Measurements from ENCODE around the gene PANX3. TPM values are rescaled to one million over a fixed set of nuclear protein-coding genes. Genes with fewer than 3 reads are reported as not detected.

PANX3 gene
- total and polyA plus RNA-seq, 9 of the 15 experiments (the other 6 are each of a cell fraction or from before 2014, with no cell fraction given) = 0.09 to 0.69 (median 0.39) TPM

DNA sequence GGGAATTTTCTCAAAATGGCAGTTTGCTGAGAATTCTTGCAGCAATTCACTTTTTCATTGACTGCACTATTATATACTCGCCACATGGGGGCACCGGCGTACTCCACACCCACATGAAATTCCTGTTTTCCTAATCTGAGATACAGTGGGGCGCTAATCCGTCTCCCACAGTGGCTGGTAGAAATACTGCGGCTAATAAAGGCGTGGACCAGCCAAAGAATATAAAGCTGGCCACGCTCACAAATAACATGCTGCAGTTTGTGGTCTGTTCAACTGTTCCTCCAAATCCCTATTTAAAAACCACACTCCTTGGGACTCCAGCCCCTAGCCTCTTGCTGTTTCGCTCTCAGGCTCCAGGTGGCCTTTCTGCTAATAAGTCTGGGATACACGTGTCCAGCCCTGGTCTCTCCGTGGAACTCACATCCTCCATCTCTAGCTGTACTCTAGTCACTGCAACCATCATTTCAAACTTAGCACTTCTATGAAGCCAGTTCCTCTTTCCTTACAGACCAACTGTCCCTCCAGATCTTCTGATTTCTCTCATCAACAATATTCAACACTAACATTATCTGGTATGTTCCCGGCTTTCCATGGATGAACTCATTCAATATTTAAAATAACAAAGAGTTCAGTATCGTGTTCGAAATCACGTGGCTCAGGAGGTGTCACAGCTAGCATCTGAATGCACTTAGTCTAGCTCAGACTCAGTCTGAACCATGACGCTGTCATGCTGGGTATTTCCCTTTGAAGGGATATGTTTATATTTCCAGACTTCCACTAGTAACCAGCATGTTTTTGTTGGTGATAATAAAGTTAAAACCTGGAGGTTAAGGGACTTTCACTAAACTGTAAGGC, 33.4 kb downstream of the PANX3 start (continued):
- TF ChIP-seq, protein P1, sequence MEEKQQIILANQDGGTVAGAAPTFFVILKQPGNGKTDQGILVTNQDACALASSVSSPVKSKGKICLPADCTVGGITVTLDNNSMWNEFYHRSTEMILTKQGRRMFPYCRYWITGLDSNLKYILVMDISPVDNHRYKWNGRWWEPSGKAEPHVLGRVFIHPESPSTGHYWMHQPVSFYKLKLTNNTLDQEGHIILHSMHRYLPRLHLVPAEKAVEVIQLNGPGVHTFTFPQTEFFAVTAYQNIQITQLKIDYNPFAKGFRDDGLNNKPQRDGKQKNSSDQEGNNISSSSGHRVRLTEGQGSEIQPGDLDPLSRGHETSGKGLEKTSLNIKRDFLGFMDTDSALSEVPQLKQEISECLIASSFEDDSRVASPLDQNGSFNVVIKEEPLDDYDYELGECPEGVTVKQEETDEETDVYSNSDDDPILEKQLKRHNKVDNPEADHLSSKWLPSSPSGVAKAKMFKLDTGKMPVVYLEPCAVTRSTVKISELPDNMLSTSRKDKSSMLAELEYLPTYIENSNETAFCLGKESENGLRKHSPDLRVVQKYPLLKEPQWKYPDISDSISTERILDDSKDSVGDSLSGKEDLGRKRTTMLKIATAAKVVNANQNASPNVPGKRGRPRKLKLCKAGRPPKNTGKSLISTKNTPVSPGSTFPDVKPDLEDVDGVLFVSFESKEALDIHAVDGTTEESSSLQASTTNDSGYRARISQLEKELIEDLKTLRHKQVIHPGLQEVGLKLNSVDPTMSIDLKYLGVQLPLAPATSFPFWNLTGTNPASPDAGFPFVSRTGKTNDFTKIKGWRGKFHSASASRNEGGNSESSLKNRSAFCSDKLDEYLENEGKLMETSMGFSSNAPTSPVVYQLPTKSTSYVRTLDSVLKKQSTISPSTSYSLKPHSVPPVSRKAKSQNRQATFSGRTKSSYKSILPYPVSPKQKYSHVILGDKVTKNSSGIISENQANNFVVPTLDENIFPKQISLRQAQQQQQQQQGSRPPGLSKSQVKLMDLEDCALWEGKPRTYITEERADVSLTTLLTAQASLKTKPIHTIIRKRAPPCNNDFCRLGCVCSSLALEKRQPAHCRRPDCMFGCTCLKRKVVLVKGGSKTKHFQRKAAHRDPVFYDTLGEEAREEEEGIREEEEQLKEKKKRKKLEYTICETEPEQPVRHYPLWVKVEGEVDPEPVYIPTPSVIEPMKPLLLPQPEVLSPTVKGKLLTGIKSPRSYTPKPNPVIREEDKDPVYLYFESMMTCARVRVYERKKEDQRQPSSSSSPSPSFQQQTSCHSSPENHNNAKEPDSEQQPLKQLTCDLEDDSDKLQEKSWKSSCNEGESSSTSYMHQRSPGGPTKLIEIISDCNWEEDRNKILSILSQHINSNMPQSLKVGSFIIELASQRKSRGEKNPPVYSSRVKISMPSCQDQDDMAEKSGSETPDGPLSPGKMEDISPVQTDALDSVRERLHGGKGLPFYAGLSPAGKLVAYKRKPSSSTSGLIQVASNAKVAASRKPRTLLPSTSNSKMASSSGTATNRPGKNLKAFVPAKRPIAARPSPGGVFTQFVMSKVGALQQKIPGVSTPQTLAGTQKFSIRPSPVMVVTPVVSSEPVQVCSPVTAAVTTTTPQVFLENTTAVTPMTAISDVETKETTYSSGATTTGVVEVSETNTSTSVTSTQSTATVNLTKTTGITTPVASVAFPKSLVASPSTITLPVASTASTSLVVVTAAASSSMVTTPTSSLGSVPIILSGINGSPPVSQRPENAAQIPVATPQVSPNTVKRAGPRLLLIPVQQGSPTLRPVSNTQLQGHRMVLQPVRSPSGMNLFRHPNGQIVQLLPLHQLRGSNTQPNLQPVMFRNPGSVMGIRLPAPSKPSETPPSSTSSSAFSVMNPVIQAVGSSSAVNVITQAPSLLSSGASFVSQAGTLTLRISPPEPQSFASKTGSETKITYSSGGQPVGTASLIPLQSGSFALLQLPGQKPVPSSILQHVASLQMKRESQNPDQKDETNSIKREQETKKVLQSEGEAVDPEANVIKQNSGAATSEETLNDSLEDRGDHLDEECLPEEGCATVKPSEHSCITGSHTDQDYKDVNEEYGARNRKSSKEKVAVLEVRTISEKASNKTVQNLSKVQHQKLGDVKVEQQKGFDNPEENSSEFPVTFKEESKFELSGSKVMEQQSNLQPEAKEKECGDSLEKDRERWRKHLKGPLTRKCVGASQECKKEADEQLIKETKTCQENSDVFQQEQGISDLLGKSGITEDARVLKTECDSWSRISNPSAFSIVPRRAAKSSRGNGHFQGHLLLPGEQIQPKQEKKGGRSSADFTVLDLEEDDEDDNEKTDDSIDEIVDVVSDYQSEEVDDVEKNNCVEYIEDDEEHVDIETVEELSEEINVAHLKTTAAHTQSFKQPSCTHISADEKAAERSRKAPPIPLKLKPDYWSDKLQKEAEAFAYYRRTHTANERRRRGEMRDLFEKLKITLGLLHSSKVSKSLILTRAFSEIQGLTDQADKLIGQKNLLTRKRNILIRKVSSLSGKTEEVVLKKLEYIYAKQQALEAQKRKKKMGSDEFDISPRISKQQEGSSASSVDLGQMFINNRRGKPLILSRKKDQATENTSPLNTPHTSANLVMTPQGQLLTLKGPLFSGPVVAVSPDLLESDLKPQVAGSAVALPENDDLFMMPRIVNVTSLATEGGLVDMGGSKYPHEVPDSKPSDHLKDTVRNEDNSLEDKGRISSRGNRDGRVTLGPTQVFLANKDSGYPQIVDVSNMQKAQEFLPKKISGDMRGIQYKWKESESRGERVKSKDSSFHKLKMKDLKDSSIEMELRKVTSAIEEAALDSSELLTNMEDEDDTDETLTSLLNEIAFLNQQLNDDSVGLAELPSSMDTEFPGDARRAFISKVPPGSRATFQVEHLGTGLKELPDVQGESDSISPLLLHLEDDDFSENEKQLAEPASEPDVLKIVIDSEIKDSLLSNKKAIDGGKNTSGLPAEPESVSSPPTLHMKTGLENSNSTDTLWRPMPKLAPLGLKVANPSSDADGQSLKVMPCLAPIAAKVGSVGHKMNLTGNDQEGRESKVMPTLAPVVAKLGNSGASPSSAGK (IDR thresholded peaks at IDR 0.05) = peak; percentile 40
- no peak for TF ChIP-seq PTRF (tag; IDR thresholded peaks at IDR 0.05)
- peak; percentile 72 for TF ChIP-seq L3MBTL2 (IDR thresholded peaks at IDR 0.05)
- TF ChIP-seq CEBPB (tag; IDR thresholded peaks at IDR 0.05) = 0 out of 2 replicates have a peak, but pooled peaks have one; percentile 6
- TF ChIP-seq FOXM1 (IDR thresholded peaks at IDR 0.05; ENCODE audit: low read depth) = 0 out of 2 replicates have a peak, but pooled peaks have one; percentile 23
- no peak for TF ChIP-seq FOXM1 (CRISPR knock-in tag; IDR thresholded peaks at IDR 0.05; ENCODE audit: low read depth)
- TF ChIP-seq ZBTB17 (CRISPR knock-in tag; IDR thresholded peaks at IDR 0.05) = peak; percentile 24; the same call in 1 of the 2 replicates
- TF ChIP-seq ZNF24 (IDR thresholded peaks at IDR 0.05) = peak; percentile 56; the same call in 1 of the 2 replicates
- peak; percentile 66 for TF ChIP-seq TEAD4 (IDR thresholded peaks at IDR 0.05; ENCODE audit: low read length)
- no peak for TF ChIP-seq TEAD4 (CRISPR knock-in tag; IDR thresholded peaks at IDR 0.05; ENCODE audit: borderline replicate concordance)
- TF ChIP-seq, protein P2, sequence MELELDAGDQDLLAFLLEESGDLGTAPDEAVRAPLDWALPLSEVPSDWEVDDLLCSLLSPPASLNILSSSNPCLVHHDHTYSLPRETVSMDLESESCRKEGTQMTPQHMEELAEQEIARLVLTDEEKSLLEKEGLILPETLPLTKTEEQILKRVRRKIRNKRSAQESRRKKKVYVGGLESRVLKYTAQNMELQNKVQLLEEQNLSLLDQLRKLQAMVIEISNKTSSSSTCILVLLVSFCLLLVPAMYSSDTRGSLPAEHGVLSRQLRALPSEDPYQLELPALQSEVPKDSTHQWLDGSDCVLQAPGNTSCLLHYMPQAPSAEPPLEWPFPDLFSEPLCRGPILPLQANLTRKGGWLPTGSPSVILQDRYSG (tag; conservative IDR thresholded peaks at IDR 0.05; ENCODE audit: low read depth) = no peak
- TF ChIP-seq NR3C1 (CRISPR knock-in tag; IDR thresholded peaks at IDR 0.05) = no peak
- TF ChIP-seq SRF (CRISPR knock-in tag; IDR thresholded peaks at IDR 0.05) = 0 out of 4 replicates have a peak, but pooled peaks of 1 of the 2 experiments have one; percentile 34
- TF ChIP-seq, protein P3, sequence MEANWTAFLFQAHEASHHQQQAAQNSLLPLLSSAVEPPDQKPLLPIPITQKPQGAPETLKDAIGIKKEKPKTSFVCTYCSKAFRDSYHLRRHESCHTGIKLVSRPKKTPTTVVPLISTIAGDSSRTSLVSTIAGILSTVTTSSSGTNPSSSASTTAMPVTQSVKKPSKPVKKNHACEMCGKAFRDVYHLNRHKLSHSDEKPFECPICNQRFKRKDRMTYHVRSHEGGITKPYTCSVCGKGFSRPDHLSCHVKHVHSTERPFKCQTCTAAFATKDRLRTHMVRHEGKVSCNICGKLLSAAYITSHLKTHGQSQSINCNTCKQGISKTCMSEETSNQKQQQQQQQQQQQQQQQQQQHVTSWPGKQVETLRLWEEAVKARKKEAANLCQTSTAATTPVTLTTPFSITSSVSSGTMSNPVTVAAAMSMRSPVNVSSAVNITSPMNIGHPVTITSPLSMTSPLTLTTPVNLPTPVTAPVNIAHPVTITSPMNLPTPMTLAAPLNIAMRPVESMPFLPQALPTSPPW (CRISPR knock-in tag; IDR thresholded peaks at IDR 0.05) = peak; percentile 25

Data from K562 (cell line).